AG04449 (cell line): ENCODE results near the gene GASK1B.

ENCODE experiments used
- CTCF ChIA-PET: fragments of 350-600 bp; formaldehyde crosslinking; extraction: SDS; loops from one replicate; lab custom pipeline; 2021; ENCODE audit warnings: antibody characterized with exemption; lab: Yijun Ruan, JAX
- POLR2A ChIA-PET: fragments of 400-600, 350-600 bp; formaldehyde crosslinking; extraction: SDS; loops from one replicate; lab custom pipeline; 2020; ENCODE audit warnings: antibody characterized with exemption, inconsistent platforms; lab: Yijun Ruan, JAX
- DNase-seq: peaks from one replicate; pipeline ENCODE4 v3.0.0-alpha.2; 2010; ENCODE audit warnings: low read depth, low spot score
- H3K4me3 ChIP-seq: 2 replicates; pipeline ENCODE4 v1.5.1; 2011; ENCODE audit warnings: low read depth, mild to moderate bottlenecking, control low read depth, low read length
- TF ChIP-seq, protein P1 (sequence below): IDR thresholded peaks from one replicate; pipeline ENCODE4 v1.5.1; 2011; ENCODE audit warnings: mild to moderate bottlenecking, moderate library complexity, low read length, control low read depth, inconsistent platforms; ENCODE audit not compliant: insufficient read depth; ENCODE audit errors: missing control alignments

GASK1B gene

DNA sequence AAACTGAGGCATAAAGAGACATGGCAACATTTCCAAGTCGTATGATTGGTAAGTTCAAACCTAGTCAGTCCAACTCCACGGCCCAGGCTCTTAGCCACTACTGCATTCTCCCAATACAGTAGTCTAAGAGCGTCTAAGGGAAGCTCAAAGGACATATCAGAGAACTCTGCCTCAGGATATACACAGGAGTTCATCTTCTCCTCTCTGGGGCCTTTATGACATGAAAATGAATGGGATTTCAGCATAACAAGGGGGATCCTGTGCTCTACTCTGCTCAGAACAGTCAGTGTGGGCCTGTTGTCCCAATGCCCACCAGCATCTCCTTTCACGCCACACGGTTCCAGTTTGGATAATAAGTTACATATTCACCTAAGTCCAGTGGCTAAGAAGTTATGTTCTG, 4.2 kb downstream of the GASK1B start:
- no peak for DNase-seq
- no peak overlapping the region for H3K4me3 ChIP-seq
- ChIA-PET POLR2A (no interaction called here), CTCF (interaction anchor here (1.1 to 2.4 kb wide), 3 partner anchors 11 to 175 kb away, joined by 3 to 8 read pairs (median 5); no protein-coding TSS in a partner anchor)
- TF ChIP-seq, protein P1, sequence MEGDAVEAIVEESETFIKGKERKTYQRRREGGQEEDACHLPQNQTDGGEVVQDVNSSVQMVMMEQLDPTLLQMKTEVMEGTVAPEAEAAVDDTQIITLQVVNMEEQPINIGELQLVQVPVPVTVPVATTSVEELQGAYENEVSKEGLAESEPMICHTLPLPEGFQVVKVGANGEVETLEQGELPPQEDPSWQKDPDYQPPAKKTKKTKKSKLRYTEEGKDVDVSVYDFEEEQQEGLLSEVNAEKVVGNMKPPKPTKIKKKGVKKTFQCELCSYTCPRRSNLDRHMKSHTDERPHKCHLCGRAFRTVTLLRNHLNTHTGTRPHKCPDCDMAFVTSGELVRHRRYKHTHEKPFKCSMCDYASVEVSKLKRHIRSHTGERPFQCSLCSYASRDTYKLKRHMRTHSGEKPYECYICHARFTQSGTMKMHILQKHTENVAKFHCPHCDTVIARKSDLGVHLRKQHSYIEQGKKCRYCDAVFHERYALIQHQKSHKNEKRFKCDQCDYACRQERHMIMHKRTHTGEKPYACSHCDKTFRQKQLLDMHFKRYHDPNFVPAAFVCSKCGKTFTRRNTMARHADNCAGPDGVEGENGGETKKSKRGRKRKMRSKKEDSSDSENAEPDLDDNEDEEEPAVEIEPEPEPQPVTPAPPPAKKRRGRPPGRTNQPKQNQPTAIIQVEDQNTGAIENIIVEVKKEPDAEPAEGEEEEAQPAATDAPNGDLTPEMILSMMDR = no peak

DNA sequence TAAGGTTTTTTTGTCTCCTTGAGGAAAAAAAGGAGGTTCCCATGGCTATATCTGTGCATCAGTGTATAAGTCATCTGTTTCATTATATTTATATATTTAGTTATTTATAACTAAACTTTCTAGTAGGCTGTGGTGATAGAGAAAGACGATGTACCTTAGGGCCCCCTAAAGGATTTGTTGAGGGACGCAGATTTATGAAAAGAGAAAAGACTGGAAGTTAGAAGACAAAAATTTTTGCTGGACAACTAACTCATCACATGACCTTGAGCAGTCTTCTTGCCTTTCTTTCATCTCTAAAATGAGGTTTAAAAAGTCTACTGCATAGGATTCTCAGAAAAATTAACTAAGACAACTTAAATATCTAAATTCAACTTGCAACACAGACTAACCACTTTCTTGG, 6.1 kb downstream of the GASK1B start:
- ChIA-PET CTCF (interaction anchor here (0.9 kb wide), 1 partner anchor 89 kb away, joined by 3 read pairs; no protein-coding TSS in a partner anchor), POLR2A (no interaction called here)
- TF ChIP-seq, protein P1 = no peak
- no peak overlapping the region for H3K4me3 ChIP-seq
- no peak for DNase-seq

DNA sequence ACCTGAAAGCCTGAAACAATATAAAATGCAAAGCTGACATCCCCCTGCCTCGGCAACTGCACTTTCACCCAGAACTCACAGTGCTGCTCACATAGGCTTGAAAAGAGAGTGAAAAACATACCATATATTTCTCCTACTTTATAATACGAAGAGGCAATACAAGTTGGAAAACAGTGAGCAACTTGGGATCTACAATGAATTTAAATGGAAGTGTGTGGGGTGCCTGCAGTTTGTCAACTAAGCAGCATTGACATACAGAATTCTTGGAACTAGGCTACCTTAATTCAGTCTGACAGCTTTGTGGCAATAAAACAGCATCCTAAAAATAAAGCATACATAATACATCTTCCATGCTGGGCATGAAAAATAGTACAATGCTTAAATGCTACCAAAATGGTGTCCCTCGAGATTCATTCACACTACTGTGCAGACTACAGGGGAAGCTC, 8.0 kb downstream of the GASK1B start:
- ChIA-PET CTCF (no interaction called here), POLR2A (no interaction called here)
- TF ChIP-seq, protein P1 = no peak
- DNase-seq = no peak
- no peak overlapping the region for H3K4me3 ChIP-seq

DNA sequence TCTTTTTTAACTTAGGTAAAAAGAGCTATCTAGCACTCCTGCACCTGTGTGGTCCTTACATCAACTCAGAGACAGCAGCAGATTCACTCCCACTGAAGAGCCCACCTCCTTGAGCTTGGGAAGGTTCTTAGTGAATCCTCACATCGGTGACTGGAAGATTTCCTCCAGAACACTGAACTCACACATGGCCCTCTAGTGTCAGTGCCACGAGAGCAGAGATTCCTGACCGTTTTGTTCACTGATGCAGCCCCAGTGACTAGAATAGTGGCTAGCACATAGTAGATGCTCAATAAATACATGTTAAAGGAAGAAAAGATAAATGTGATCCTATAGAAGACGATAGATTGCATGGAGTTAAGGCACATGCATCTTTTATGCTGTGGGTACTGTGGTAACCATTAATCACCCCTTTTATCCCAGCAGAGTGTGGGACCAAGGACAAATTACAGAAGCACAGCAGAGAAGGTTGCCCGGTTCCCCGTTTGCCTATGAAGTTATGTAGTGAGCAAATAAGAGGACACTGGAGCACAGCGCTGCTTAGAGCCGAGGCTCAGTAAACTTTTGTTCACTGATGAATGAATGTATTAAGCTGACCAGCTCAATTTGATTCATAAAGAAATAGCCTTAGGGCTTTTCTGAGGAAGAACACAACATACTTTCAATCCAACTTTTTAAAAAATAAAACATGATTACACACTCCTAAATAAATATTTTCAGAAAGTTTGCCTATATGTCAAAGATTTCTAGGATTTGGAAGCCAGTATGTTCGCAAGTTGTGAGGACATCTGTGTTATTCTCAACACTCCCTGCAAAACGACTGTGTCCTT, 8.7 kb downstream of the GASK1B start:
- DNase-seq = no peak
- TF ChIP-seq, protein P1 = no peak
- no peak overlapping the region for H3K4me3 ChIP-seq
- POLR2A ChIA-PET = interaction anchor here (0.7 kb wide), 1 partner anchor 111 kb away, joined by 3 read pairs; no protein-coding TSS in a partner anchor
- CTCF ChIA-PET = interaction anchor here (7.8 kb wide), 1 partner anchor 8 kb away, joined by 37 read pairs; the partner anchor contains the start of gene GASK1B

DNA sequence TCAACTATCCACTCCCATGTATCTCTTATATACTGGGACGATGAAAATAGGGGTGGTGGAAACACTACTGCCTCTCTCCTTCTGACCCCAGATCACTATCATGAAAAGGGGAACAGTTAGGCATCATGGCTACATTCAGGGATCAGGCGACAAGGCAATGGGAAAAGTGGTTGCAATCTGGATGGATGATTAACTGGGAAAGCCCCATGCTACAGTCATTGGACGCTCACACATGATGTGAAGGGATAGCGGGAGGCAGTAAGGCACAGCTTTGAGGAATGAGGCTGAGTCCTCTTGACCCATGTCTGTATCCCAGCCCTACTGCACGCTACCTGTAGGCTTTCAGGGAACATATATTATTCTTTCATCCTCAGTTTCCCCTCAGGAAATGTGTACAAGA, 10.2 kb downstream of the GASK1B start:
- ChIA-PET POLR2A (no interaction called here), CTCF (interaction anchor here (7.8 kb wide), 1 partner anchor 9 kb away, joined by 37 read pairs; the partner anchor contains the start of gene GASK1B)
- no peak for DNase-seq
- TF ChIP-seq, protein P1 = no peak
- no peak overlapping the region for H3K4me3 ChIP-seq
